ENCODE measurements around the gene TMC5. TPM values are rescaled to one million over a fixed set of nuclear protein-coding genes. Genes with fewer than 3 reads are reported as not detected.

Gene TMC5
- total RNA-seq, 2 donors from 2014 or later = 1.3 to 2.2 TPM

GRCh38 chr16:19522760-19523159 is 105.1 kb downstream of the TMC5 start:
- Mint-ChIP-seq H3K4me3 (peak overlapping the region; percentile 84), H3K36me3 (ENCODE audit: low read depth) (peaks cover 2% of the 10 kb centered on the region), H3K9me3 (no peaks in the 10 kb centered on the region), H3K27me3 (ENCODE audit: insufficient read depth) (no peaks in the 10 kb centered on the region), H3K4me1 (peaks cover 35% of the 10 kb centered on the region), H3K27ac (peak overlapping the region; percentile 99)
- peak overlapping the region; percentile 34 for H3K27ac ChIP-seq (ENCODE audit: low read depth, low read length)
- no peaks in the 10 kb centered on the region for H3K9me3 ChIP-seq (ENCODE audit: control insufficient read depth, low read length)
- H3K36me3 ChIP-seq (ENCODE audit: control insufficient read depth, insufficient read depth, low read length) = peaks cover 7% of the 10 kb centered on the region
- H3K27me3 ChIP-seq (ENCODE audit: control insufficient read depth, insufficient read depth, low read length, poor library complexity, severe bottlenecking) = no peaks in the 10 kb centered on the region
- no peaks in the 10 kb centered on the region for H3K4me1 ChIP-seq (ENCODE audit: control insufficient read depth, insufficient read depth, low read length)
- no peak overlapping the region for H3K9ac ChIP-seq (ENCODE audit: extremely low read depth, low read length, poor library complexity, severe bottlenecking)
- DNase-seq = no peak
- no peak for TF ChIP-seq CTCF (conservative IDR thresholded peaks at IDR 0.05)
- WGBS, 2 experiments (ENCODE audit: insufficient coverage in 1 of 2, insufficient read length in 1 of 2) = 88 to 100% methylated on average over 1 to 2 of the region's 2 CpGs
- peak overlapping the region; percentile 93 for H3K4me3 ChIP-seq (ENCODE audit: low read length)

GRCh38 chr16:19523184-19523558 is 105.5 kb downstream of the TMC5 start:
- Histone ChIP-seq H3K4me1 (ENCODE audit: control insufficient read depth, insufficient read depth, low read length) (no peaks in the 10 kb centered on the region), H3K36me3 (ENCODE audit: control insufficient read depth, insufficient read depth, low read length) (peaks cover 11% of the 10 kb centered on the region), H3K27ac (ENCODE audit: low read depth, low read length) (no peak overlapping the region), H3K27me3 (ENCODE audit: control insufficient read depth, insufficient read depth, low read length, poor library complexity, severe bottlenecking) (no peaks in the 10 kb centered on the region), H3K4me3 (ENCODE audit: low read length) (peak overlapping the region; percentile 93), H3K9ac (ENCODE audit: extremely low read depth, low read length, poor library complexity, severe bottlenecking) (no peak overlapping the region), H3K9me3 (ENCODE audit: control insufficient read depth, low read length) (no peaks in the 10 kb centered on the region)
- no peak for DNase-seq
- Mint-ChIP-seq H3K27ac (peak overlapping the region; percentile 99), H3K27me3 (ENCODE audit: insufficient read depth) (no peaks in the 10 kb centered on the region), H3K36me3 (ENCODE audit: low read depth) (peaks cover 2% of the 10 kb centered on the region), H3K4me3 (peak overlapping the region; percentile 99), H3K4me1 (peaks cover 35% of the 10 kb centered on the region), H3K9me3 (no peaks in the 10 kb centered on the region)
- 81 to 87% methylated on average over 10 to 18 of the region's 18 CpGs for WGBS, 2 experiments (ENCODE audit: insufficient coverage in 1 of 2, insufficient read length in 1 of 2)
- TF ChIP-seq CTCF (conservative IDR thresholded peaks at IDR 0.05) = no peak

- TF ChIP-seq CTCF (conservative IDR thresholded peaks at IDR 0.05) = no peak
- Histone ChIP-seq H3K36me3 (ENCODE audit: control insufficient read depth, insufficient read depth, low read length) (peaks cover 11% of the 10 kb centered on the region), H3K9ac (ENCODE audit: extremely low read depth, low read length, poor library complexity, severe bottlenecking) (peak within 1 kb of the TSS; percentile 76), H3K9me3 (ENCODE audit: control insufficient read depth, low read length) (no peaks in the 10 kb centered on the region), H3K4me3 (ENCODE audit: low read length) (peak within 1 kb of the TSS; percentile 93), H3K27me3 (ENCODE audit: control insufficient read depth, insufficient read depth, low read length, poor library complexity, severe bottlenecking) (no peaks in the 10 kb centered on the region), H3K4me1 (ENCODE audit: control insufficient read depth, insufficient read depth, low read length) (no peaks in the 10 kb centered on the region), H3K27ac (ENCODE audit: low read depth, low read length) (peak within 1 kb of the TSS; percentile 34)
- Mint-ChIP-seq H3K4me1 (peaks cover 33% of the 10 kb centered on the region), H3K4me3 (peak within 1 kb of the TSS; percentile 99), H3K27ac (peak within 1 kb of the TSS; percentile 99), H3K9me3 (no peaks in the 10 kb centered on the region), H3K36me3 (ENCODE audit: low read depth) (peaks cover 1% of the 10 kb centered on the region), H3K27me3 (ENCODE audit: insufficient read depth) (no peaks in the 10 kb centered on the region)
- DNase-seq = peak; percentile 98
- WGBS, 2 experiments (ENCODE audit: insufficient coverage in 1 of 2, insufficient read length in 1 of 2) = 0 to 1% methylated on average over 11 to 51 of the region's 51 CpGs
Observed at GRCh38 chr16:19523559-19524355, 106.1 kb downstream of the TMC5 start, which contains the start of gene CCP110. Gene CCP110 (plus strand): TSS chr16:19523942. CDS start chr16:19527882, 3,940 bp downstream.

Data from endodermal cell (in vitro differentiated cells).